HL-60/S4 (cell line): ENCODE results near the gene FOXO1.

ENCODE experiments used
- in situ Hi-C: fragments of 300-500 bp; cut with MboI; formaldehyde crosslinking; loops from 2 replicates; pipeline ENCODE4 v1.14.3; 2022; ENCODE audit warnings: low sequenced_read_pairs

FOXO1 gene

GRCh38 chr13:40583738-40584137 lies 82.7 kb downstream of the FOXO1 start:
- in situ Hi-C loops, result no loop called here

- in situ Hi-C loops, result no loop called here
Observed at GRCh38 chr13:40582531-40582930, 83.9 kb downstream of the FOXO1 start.

GRCh38 chr13:40581277-40581579 lies 85.2 kb downstream of the FOXO1 start:
- in situ Hi-C loops, result no loop called here

GRCh38 chr13:40580566-40581276 lies 85.7 kb downstream of the FOXO1 start:
- in situ Hi-C loops, result no loop called here

GRCh38 chr13:40579535-40579934 lies 86.9 kb downstream of the FOXO1 start:
- in situ Hi-C loops, result no loop called here

GRCh38 chr13:40578055-40578454 lies 88.4 kb downstream of the FOXO1 start:
- in situ Hi-C loops, result no loop called here

GRCh38 chr13:40576369-40576768 lies 90.1 kb downstream of the FOXO1 start:
- in situ Hi-C loops, result no loop called here

GRCh38 chr13:40572961-40573360 lies 93.5 kb downstream of the FOXO1 start:
- in situ Hi-C loops, result no loop called here

GRCh38 chr13:40571338-40571963 lies 95.0 kb downstream of the FOXO1 start:
- in situ Hi-C loops, result no loop called here

- in situ Hi-C loops, result no loop called here
Observed at GRCh38 chr13:40570930-40571329, 95.5 kb downstream of the FOXO1 start.

GRCh38 chr13:40569024-40569350 lies 97.5 kb downstream of the FOXO1 start:
- in situ Hi-C loops, result no loop called here

- in situ Hi-C loops, result no loop called here
Observed at GRCh38 chr13:40568246-40569023, 98.0 kb downstream of the FOXO1 start.

GRCh38 chr13:40566811-40567210 lies 99.6 kb downstream of the FOXO1 start:
- in situ Hi-C loops, result no loop called here

GRCh38 chr13:40565282-40566148 lies 100.9 kb downstream of the FOXO1 start:
- in situ Hi-C loops, result no loop called here

GRCh38 chr13:40564342-40565001 lies 102.0 kb downstream of the FOXO1 start:
- in situ Hi-C loops, result no loop called here

- in situ Hi-C loops, result no loop called here
Observed at GRCh38 chr13:40563350-40564125, 102.9 kb downstream of the FOXO1 start.

GRCh38 chr13:40562975-40563349 lies 103.5 kb downstream of the FOXO1 start:
- in situ Hi-C loops, result no loop called here

- in situ Hi-C loops, result no loop called here
Observed at GRCh38 chr13:40559915-40560314, 106.5 kb downstream of the FOXO1 start.

GRCh38 chr13:40558656-40559055 lies 107.8 kb downstream of the FOXO1 start:
- in situ Hi-C loops, result no loop called here

- in situ Hi-C loops, result no loop called here
Observed at GRCh38 chr13:40556453-40556852, 110.0 kb downstream of the FOXO1 start.
